K562 (cell line): ENCODE measurements around the gene TEDC1. TPM values are rescaled to one million over a fixed set of nuclear protein-coding genes. Genes with fewer than 3 reads are reported as not detected.

Source experiments
- ATAC-seq: fragments of 200-7000 bp; cut with Tn5 transposase; 3 replicates; pipeline ENCODE4 v1.9.1; 2020; ENCODE audit warnings: moderate library complexity
- BruUV-seq: library from RNA; stranded (reverse); fragments of 400-500 nt; replicated peaks from 2 replicates; lab custom pipeline; 2021; lab: Mats Ljungman, UMichigan
- CTCF ChIA-PET: fragments of 300-600 bp; formaldehyde crosslinking; extraction: SDS; loops from one replicate; lab custom pipeline; 2021; ENCODE audit warnings: low intra/inter-chr PET ratio; lab: Yijun Ruan, JAX
- POLR2A ChIA-PET: fragments of 300-600, 350-650 bp; sonication (Branson Sonifier 250); formaldehyde crosslinking; extraction: SDS; loops from one replicate; lab custom pipeline; 2021; ENCODE audit warnings: antibody characterized with exemption, inconsistent platforms; lab: Yijun Ruan, JAX
- DNase-seq, 4 experiments: peaks; one replicate each; pipeline versions ENCODE4 v3.0.0 to v3.0.0-alpha.2; 2011 to 2018; ENCODE audit warnings: low spot score in 3 of 4, mixed read lengths in 3 of 4; ENCODE audit errors: extremely low read depth in 1 of 4
- FAIRE-seq: peaks from 2 replicates; lab custom pipeline; 2011; peaks lifted over from hg19 to GRCh38; lab: Jason Lieb, UNC
- H2AFZ ChIP-seq: 2 replicates; pipeline ENCODE4 v1.6.0; 2011; ENCODE audit warnings: low read depth, low read length, control low read depth, inconsistent platforms
- H3K27ac ChIP-seq: fragments of 200-600 bp; 3 replicates; pipeline ENCODE4 v1.8.0; 2011; ENCODE audit warnings: low read depth, mild to moderate bottlenecking, control low read depth, inconsistent platforms, low read length, moderate library complexity, mixed read lengths; ENCODE audit errors: extremely low read depth
- H3K27me3 ChIP-seq, 2 experiments: fragments of 300-600 bp in 1 of 2; 2 replicates in 1 of 2; 3 replicates in 1 of 2; pipeline versions ENCODE4 v1.6.0 to v1.8.0; 2011; ENCODE audit warnings: inconsistent platforms in 2 of 2, low read length in 2 of 2, mild to moderate bottlenecking in 1 of 2, mixed read lengths in 1 of 2, moderate library complexity in 1 of 2; ENCODE audit not compliant: control insufficient read depth in 2 of 2, insufficient read depth in 2 of 2
- H3K36me3 ChIP-seq: fragments of 300-600 bp; 3 replicates; pipeline ENCODE4 v1.8.0; 2011; ENCODE audit warnings: mild to moderate bottlenecking, low read length, inconsistent platforms; ENCODE audit not compliant: control insufficient read depth, insufficient read depth
- H3K4me1 ChIP-seq, 2 experiments: fragments of 200-600 bp in 1 of 2; replicated peaks in 1 of 2; 2 replicates in 1 of 2; 3 replicates in 1 of 2; pipeline versions ENCODE4 v1.5.1 to v1.8.0; 2011; ENCODE audit warnings: inconsistent platforms in 2 of 2, low read length in 2 of 2, mild to moderate bottlenecking in 1 of 2, mixed read lengths in 1 of 2, moderate library complexity in 1 of 2; ENCODE audit not compliant: control insufficient read depth in 2 of 2, insufficient read depth in 2 of 2
- H3K4me2 ChIP-seq: 2 replicates; pipeline ENCODE4 v1.6.1; 2011; ENCODE audit warnings: low read length, control low read depth, inconsistent platforms, mixed read lengths; ENCODE audit not compliant: insufficient read depth
- H3K4me3 ChIP-seq: fragments of 200-600 bp; sonication (generic), shearing (Covaris generic); 2 replicates; pipeline ENCODE4 v1.5.1; 2016; ENCODE audit warnings: control low read depth, inconsistent platforms
- H3K79me2 ChIP-seq: fragments of 200-600 bp; 3 replicates; pipeline ENCODE4 v1.8.0; 2011; ENCODE audit warnings: low read length, inconsistent platforms; ENCODE audit not compliant: control insufficient read depth, insufficient read depth
- H3K9ac ChIP-seq, 2 experiments: 2 replicates each; pipeline versions ENCODE4 v1.6.0 to v1.6.1; 2011; ENCODE audit warnings: low read depth in 2 of 2, low read length in 2 of 2, control low read depth in 1 of 2, inconsistent platforms in 1 of 2, mild to moderate bottlenecking in 1 of 2, mixed read lengths in 1 of 2; ENCODE audit not compliant: insufficient read depth in 1 of 2
- H3K9me1 ChIP-seq: one replicate; pipeline ENCODE4 v1.6.0; 2011; ENCODE audit warnings: inconsistent platforms, mild to moderate bottlenecking, low read length, moderate library complexity; ENCODE audit not compliant: control insufficient read depth, insufficient read depth
- H3K9me3 ChIP-seq: replicated peaks from 2 replicates; pipeline ENCODE4 v1.5.1; 2011; ENCODE audit warnings: low read depth, low read length, inconsistent platforms; ENCODE audit not compliant: control insufficient read depth, insufficient read depth
- H4K20me1 ChIP-seq: replicated peaks from 2 replicates; pipeline ENCODE4 v1.6.1; 2011; ENCODE audit warnings: low read length, inconsistent platforms, mixed read lengths; ENCODE audit not compliant: control insufficient read depth, insufficient read depth
- BRD4 ChIP-seq: fragments of 200-600 bp; sonication (generic); IDR thresholded peaks from 2 replicates; pipeline ENCODE4 v1.6.1; 2017; ENCODE audit warnings: inconsistent platforms
- DIDO1 ChIP-seq: fragments of 450-650 bp; IDR thresholded peaks from 2 replicates; pipeline ENCODE4 v1.6.1; 2016; ENCODE audit warnings: low read depth, missing biosample characterization, missing genetic modification characterization
- GATAD2A ChIP-seq: fragments of 450-650 bp; IDR thresholded peaks from 2 replicates; pipeline ENCODE4 v1.6.1; 2017
- HOXB6 ChIP-seq: fragments of 250-450 bp; sonication (Bioruptor Pico); IDR thresholded peaks from 2 replicates; pipeline ENCODE4 v1.5.1; 2022; ENCODE audit warnings: mild to moderate bottlenecking, borderline replicate concordance
- MTA2 ChIP-seq: fragments of 450-650 bp; IDR thresholded peaks from 2 replicates; pipeline ENCODE4 v1.6.1; 2016; ENCODE audit warnings: low read depth
- POLR3G ChIP-seq: IDR thresholded peaks from 2 replicates; pipeline ENCODE4 v1.6.1; 2011; ENCODE audit not compliant: insufficient read length, insufficient replicate concordance; ENCODE audit errors: extremely low read depth
- POU5F1 ChIP-seq: fragments of 150-350 bp; IDR thresholded peaks from 2 replicates; pipeline ENCODE4 v1.6.1; 2014; ENCODE audit warnings: borderline replicate concordance, low read length, low read depth, mild to moderate bottlenecking; ENCODE audit not compliant: partially characterized antibody
- SAFB2 ChIP-seq: fragments of 200-400 bp; formaldehyde crosslinking; IDR thresholded peaks from 2 replicates; pipeline ENCODE4 v1.6.1; 2018; ENCODE audit warnings: borderline replicate concordance, low read length, low read depth, moderate library complexity; ENCODE audit not compliant: severe bottlenecking
- TAF1 ChIP-seq: IDR thresholded peaks from 2 replicates; pipeline ENCODE4 v1.6.1; 2011; ENCODE audit warnings: mild to moderate bottlenecking, low read length, moderate library complexity; ENCODE audit not compliant: insufficient read depth, control insufficient read depth, severe bottlenecking; ENCODE audit errors: extremely low read depth
- ZC3H11A ChIP-seq: IDR thresholded peaks from 2 replicates; pipeline ENCODE4 v1.6.1; 2012; ENCODE audit warnings: low read depth, low read length, improper control_type of control experiment
- ZKSCAN8 ChIP-seq: fragments of 200-800 bp; sonication (Bioruptor generic); IDR thresholded peaks from 2 replicates; pipeline ENCODE4 v1.6.1; 2016; ENCODE audit warnings: missing genetic modification characterization, missing compliant biosample characterization
- ZNF146 ChIP-seq: IDR thresholded peaks from one replicate; pipeline ENCODE4 v1.6.1; 2018; ENCODE audit warnings: missing compliant biosample characterization; ENCODE audit not compliant: unreplicated experiment
- ZNF23 ChIP-seq: fragments of 250-450 bp; sonication (Bioruptor Pico); IDR thresholded peaks from 2 replicates; pipeline ENCODE4 v1.4.0; 2020; ENCODE audit warnings: mild to moderate bottlenecking
- ZNF311 ChIP-seq: fragments of 250-450 bp; sonication (Bioruptor Pico); IDR thresholded peaks from 2 replicates; pipeline ENCODE4 v1.4.0; 2020; ENCODE audit warnings: mild to moderate bottlenecking, moderate library complexity
- ZNF436 ChIP-seq: fragments of 250-450, 450-650 bp; sonication (Bioruptor Pico); formaldehyde crosslinking; IDR thresholded peaks from 2 replicates; pipeline ENCODE4 v1.7.0; 2020; ENCODE audit warnings: mild to moderate bottlenecking
- ZNF589 ChIP-seq: fragments of 200-800 bp; sonication (Bioruptor generic); IDR thresholded peaks from 2 replicates; pipeline ENCODE4 v1.6.1; 2016; ENCODE audit warnings: low read depth, missing genetic modification characterization, missing compliant biosample characterization
- ZNF780A ChIP-seq: fragments of 250-450 bp; sonication (Bioruptor Pico); IDR thresholded peaks from 2 replicates; pipeline ENCODE4 v1.5.0; 2021; ENCODE audit warnings: mild to moderate bottlenecking
- ZNF79 ChIP-seq: fragments of 250-450 bp; sonication (Bioruptor Pico); IDR thresholded peaks from 2 replicates; pipeline ENCODE4 v1.4.0; 2020; ENCODE audit warnings: low read depth, mild to moderate bottlenecking, moderate library complexity
- WGBS: fragments of 100-300 bp; shearing (Covaris generic); methylation state at CpG from one replicate; pipeline ENCODE4 v1.1.6; 2016; ENCODE audit warnings: low coverage, mixed read lengths; ENCODE audit not compliant: insufficient coverage; ENCODE audit errors: missing lambda C conversion rate; 5-methylcytosine and 5-hydroxymethylcytosine counted together
- in situ Hi-C: fragments of 300-500 bp; cut with MboI; formaldehyde crosslinking; loops from 4 replicates; pipeline ENCODE4 v1.15.0; 2018; ENCODE audit warnings: inconsistent platforms, mixed read lengths
- intact Hi-C: fragments of 100-400 bp; cut with micrococcal nuclease; formaldehyde crosslinking; loops from 2 replicates; pipeline ENCODE4 v1.14.2; 2022
- polyA plus RNA-seq, 8 experiments: library from polyadenylated mRNA; depleted of rRNA in 4 of 8; stranded (reverse) in 5 of 8; unstranded in 3 of 8; fragments of >200 nt; fragmentation: Nextera tagmentation in 2 of 8; fragmentation: Illumina TruSeq in 1 of 8; extraction: Ambion mirVana in 2 of 8; extraction: Trizol in 1 of 8; gene quantifications; 2 replicates each; pipeline versions ENCODE4 v1.2.1 to v1.2.3, GENCODE V29; 2011 to 2014; ENCODE audit warnings: inconsistent platforms in 1 of 8, missing spikeins in 1 of 8
- total RNA-seq, 7 experiments: library from RNA; depleted of rRNA in 6 of 7; stranded (reverse); fragments of >200 nt in 6 of 7; fragmentation: Illumina TruSeq in 2 of 7; extraction: Trizol in 2 of 7; gene quantifications; 2 replicates each; pipeline versions ENCODE4 v1.2.1 to v1.2.3, GENCODE V29; 2011 to 2021; ENCODE audit warnings: low replicate concordance in 1 of 7
- TF ChIP-seq, protein P1 (sequence below): fragments of 250-450 bp; sonication (Bioruptor Pico); IDR thresholded peaks from 2 replicates; pipeline ENCODE4 v1.8.0; 2022; ENCODE audit warnings: moderate library complexity, mild to moderate bottlenecking, inconsistent platforms
- TF ChIP-seq, protein P2 (sequence below): fragments of 250-450 bp; sonication (Bioruptor Pico); IDR thresholded peaks from 2 replicates; pipeline ENCODE4 v1.4.0; 2020; ENCODE audit warnings: mild to moderate bottlenecking, moderate library complexity

TEDC1 gene
- total and polyA plus RNA-seq, 9 of the 15 experiments (the other 6 are each of a cell fraction or from before 2014, with no cell fraction given), result 0.21 to 28.3 (median 5.9) TPM

DNA sequence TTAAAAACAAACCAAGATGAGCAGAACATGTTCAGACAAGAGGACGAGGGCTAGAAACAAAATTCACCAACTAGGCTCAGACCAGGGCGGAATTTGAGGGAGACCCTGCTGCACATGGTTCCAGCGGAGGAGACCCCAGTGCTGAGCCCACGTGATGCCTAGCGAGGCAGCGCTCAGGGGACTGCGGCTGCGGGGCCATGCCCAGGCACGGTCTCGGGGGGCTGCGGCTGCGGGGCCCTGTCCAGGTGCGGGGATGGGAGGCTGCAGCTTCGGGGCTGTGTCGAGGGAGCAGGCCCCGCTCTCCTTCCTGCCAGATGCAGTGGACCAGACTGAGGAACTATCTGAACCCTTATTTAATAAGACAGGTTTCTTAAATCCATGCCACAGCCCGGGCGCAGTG lies 29.1 kb upstream of the TEDC1 start (continued):
- no peak for TF ChIP-seq ZNF79 (CRISPR knock-in tag)
- TF ChIP-seq ZNF311, result no peak
- TF ChIP-seq, protein P1, sequence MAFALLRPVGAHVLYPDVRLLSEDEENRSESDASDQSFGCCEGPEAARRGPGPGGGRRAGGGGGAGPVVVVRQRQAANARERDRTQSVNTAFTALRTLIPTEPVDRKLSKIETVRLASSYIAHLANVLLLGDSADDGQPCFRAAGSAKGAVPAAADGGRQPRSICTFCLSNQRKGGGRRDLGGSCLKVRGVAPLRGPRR (CRISPR knock-in tag), result no peak
- no peak for TF ChIP-seq SAFB2
- TF ChIP-seq, protein P2, sequence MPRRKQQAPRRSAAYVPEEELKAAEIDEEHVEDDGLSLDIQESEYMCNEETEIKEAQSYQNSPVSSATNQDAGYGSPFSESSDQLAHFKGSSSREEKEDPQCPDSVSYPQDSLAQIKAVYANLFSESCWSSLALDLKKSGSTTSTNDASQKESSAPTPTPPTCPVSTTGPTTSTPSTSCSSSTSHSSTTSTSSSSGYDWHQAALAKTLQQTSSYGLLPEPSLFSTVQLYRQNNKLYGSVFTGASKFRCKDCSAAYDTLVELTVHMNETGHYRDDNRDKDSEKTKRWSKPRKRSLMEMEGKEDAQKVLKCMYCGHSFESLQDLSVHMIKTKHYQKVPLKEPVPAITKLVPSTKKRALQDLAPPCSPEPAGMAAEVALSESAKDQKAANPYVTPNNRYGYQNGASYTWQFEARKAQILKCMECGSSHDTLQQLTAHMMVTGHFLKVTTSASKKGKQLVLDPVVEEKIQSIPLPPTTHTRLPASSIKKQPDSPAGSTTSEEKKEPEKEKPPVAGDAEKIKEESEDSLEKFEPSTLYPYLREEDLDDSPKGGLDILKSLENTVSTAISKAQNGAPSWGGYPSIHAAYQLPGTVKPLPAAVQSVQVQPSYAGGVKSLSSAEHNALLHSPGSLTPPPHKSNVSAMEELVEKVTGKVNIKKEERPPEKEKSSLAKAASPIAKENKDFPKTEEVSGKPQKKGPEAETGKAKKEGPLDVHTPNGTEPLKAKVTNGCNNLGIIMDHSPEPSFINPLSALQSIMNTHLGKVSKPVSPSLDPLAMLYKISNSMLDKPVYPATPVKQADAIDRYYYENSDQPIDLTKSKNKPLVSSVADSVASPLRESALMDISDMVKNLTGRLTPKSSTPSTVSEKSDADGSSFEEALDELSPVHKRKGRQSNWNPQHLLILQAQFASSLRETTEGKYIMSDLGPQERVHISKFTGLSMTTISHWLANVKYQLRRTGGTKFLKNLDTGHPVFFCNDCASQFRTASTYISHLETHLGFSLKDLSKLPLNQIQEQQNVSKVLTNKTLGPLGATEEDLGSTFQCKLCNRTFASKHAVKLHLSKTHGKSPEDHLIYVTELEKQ (CRISPR knock-in tag), result no peak
- TF ChIP-seq, all 486 proteins: peak for 0

DNA sequence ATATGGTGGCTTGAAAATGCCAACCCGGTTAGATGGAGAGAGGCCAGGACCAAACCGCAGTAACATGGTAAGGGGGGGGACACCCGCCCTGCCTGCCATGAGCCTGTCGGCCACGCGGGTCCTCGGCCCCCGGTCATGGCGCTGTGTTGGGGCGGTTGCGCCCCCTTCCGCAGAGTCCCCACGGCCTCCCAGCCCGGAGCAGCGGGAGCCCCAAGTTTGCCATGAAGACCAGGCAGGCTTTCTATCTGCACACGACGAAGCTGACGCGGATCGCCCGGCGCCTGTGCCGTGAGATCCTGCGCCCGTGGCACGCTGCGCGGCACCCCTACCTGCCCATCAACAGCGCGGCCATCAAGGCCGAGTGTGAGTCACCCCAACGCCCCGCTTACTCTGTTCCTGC lies 26.5 kb upstream of the TEDC1 start:
- WGBS, result 99% methylated on average over 25 of the region's 33 CpGs
- Histone ChIP-seq H3K36me3 (peaks cover 80% of the 10 kb centered on the region; the same call in 2 of the 3 replicates), H3K27ac (no peak overlapping the region), H3K4me3 (no peak overlapping the region), H3K9me3 (no peaks in the 10 kb centered on the region), H4K20me1 (no peaks in the 10 kb centered on the region), H3K27me3 (no peaks in the 10 kb centered on the region), H3K4me2 (no peak overlapping the region), H3K79me2 (no peaks in the 10 kb centered on the region), H2AFZ (no peak overlapping the region), H3K9me1 (no peaks in the 10 kb centered on the region), H3K4me1 (peaks cover 0 to 28% of the 10 kb centered on the region in 2 experiments; a peak in 2 of 5 replicates), H3K9ac (no peak overlapping the region)
- ChIA-PET POLR2A (no interaction called here), CTCF (no interaction called here)
- no TSS peak for BruUV-seq
- in situ Hi-C loops, result no loop called here
- no peak for ATAC-seq
- FAIRE-seq, result no peak
- DNase-seq, result no peak
- intact Hi-C loops, result no loop called here
- TF ChIP-seq ZC3H11A (no peak), ZNF780A (CRISPR knock-in tag) (no peak), POLR3G (no peak), ZKSCAN8 (no peak), ZNF589 (CRISPR knock-in tag) (no peak), GATAD2A (no peak), POU5F1 (no peak), HOXB6 (no peak), BRD4 (no peak), MTA2 (no peak), DIDO1 (no peak), ZNF146 (CRISPR knock-in tag) (no peak), ZNF436 (CRISPR knock-in tag) (no peak), TAF1 (no peak), ZNF23 (CRISPR knock-in tag) (no peak)
